Mesenteric fat pad (tissue), 1 donor: ENCODE measurements around the gene HEXD. TPM values are rescaled to one million over a fixed set of nuclear protein-coding genes. Genes with fewer than 3 reads are reported as not detected.
"Not testable (repeated sequence)": the region's sequence is repeated elsewhere in the genome, so short reads cannot be mapped to it uniquely, and the experiment has no call there.

Source experiments
- DNase-seq: peaks from one replicate; pipeline ENCODE4 v3.0.0-alpha.2; 2020; ENCODE audit warnings: low spot score
- long read RNA-seq: library from polyadenylated mRNA; unstranded; transcript quantifications from one replicate; pipeline ENCODE4 v2.0.0, GENCODE V29; 2020
- total RNA-seq: library from RNA; stranded (reverse); fragmentation: NEBNext Ultra II Directional; extraction: Animal tissue kit (Norgen Biotek cat#: 25700); gene quantifications from one replicate; pipeline ENCODE4 v1.2.1, GENCODE V29; 2021
- donor health status: DM: yes; HTN: yes; CAD: no.

Gene HEXD
- total RNA-seq: 24.1 TPM
- long read RNA-seq, partial matches to known transcripts: 60 of 81 reads
- long read RNA-seq, other reads (novel, unspliced or antisense): 18 of 81 reads

DNA sequence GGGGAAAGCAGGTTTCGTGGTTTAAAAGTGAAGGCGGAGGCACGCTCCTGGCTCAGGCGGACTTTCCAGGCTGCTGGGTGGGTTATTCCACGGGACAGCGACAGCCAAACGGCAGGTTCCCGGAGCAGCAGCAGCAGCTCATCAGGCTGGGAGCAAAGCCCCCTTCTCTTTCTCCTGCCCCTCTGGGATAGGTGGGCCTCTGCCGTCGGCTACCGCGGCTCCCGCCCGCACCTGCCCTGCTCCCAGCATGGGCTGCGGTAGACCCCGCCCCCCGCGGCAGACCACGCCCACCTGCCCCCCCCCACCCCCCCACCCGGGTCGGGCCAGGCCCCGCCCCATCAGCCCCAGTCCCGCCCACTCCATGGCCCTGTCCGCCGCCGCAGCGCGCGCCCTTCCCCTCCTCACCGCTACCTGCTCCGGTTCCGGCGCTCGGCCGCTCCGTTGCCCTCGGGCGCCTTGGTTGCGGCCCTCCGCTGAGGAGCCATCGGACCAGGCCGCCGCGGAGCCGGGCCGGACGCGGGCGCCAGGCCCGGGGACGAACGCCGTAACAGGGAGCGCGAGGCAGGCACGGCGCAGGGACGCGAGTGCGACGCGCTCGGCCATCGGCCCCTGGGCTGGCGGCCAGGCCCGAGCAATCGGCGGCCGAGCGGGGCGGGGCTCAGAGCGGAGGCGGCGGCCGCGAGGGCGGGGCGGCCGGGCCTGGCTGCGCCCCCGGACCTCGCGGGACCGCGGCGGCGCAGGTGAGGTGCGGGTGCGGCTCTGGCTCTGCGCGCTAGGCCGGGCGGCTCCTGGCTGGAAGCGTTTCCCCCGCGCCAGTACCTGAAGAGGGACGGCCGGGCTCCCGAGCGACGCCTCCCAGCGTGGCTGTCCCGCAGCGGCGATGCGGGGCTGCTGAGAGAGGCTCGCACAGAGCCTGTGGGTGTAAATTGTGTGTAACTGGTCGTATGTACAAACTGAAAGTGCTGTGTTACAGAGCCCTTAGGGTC lies at the start of gene HEXD, which contains the start of gene OGFOD3:
TSS of gene HEXD (plus strand) at position 347 of the 986 bp plus-strand sequence. CDS start 1,453 bp downstream, outside the sequence.
TSS of gene OGFOD3 (minus strand) at position 586 of the 986 bp plus-strand sequence. CDS start at position 485, 101 bp downstream.
- peak; percentile 95 for DNase-seq

DNA sequence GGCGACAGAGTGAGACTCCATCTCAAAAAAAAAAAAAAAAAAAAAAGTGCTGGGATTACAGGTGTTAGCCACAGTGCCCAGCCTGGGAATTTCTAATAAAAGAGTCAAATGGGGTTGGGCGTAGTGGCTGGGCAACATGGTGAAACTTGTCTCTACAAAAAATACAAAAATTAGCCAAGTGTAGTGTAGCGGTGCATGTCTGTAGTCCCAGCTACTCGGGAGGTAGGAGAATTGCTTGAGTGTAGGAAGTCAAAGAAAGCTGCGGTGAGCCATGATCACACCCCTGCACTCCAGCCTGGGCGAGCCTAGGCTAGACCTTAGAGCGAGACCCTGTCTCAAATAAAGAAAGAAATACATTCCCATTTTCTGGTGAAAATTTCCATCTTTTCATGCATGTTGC lies 48.9 kb upstream of the HEXD start:
- no peak for DNase-seq

DNA sequence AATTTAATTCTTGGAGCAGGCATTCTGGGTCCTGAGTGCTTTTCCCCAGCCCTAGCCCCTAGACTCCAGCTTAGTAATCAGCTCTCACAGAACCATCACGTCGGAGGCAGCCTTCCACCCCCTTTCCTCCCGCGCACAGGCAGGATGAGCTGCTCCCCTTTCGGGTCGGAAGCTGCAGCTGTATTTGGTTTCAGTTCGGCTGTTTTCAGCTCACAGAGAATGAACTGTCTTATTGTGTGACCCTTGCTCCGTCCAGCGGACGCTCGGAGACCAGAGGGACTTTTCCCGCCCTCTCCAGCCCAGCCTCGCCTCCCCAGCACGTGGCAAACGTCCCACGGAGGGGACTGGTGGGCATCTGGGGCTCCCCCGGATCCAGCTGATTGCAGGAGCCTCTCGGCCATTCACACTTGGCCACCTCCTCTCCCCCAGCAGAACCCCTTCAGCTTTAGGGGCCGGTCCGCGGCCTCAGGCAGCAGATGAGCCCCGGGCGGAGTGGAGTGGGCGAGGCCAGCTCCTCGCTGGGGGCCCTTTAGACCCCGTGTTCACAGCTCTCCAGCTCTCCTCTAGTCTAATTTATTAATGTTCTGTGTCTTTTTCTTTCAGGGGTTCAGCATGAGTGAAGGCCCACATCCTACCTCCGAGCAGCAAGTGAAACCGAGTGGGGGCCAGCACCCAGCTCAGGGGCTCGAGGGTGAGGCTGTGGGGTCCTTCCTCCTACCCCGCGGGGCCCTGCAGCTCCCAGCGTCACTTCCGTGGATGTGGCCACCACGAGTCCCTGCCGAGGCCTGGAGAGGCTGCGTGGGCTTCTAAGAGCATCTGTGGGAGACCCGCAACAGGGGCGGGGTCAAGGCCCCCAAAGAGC lies 47.4 kb upstream of the HEXD start:
- DNase-seq: no peak

DNA sequence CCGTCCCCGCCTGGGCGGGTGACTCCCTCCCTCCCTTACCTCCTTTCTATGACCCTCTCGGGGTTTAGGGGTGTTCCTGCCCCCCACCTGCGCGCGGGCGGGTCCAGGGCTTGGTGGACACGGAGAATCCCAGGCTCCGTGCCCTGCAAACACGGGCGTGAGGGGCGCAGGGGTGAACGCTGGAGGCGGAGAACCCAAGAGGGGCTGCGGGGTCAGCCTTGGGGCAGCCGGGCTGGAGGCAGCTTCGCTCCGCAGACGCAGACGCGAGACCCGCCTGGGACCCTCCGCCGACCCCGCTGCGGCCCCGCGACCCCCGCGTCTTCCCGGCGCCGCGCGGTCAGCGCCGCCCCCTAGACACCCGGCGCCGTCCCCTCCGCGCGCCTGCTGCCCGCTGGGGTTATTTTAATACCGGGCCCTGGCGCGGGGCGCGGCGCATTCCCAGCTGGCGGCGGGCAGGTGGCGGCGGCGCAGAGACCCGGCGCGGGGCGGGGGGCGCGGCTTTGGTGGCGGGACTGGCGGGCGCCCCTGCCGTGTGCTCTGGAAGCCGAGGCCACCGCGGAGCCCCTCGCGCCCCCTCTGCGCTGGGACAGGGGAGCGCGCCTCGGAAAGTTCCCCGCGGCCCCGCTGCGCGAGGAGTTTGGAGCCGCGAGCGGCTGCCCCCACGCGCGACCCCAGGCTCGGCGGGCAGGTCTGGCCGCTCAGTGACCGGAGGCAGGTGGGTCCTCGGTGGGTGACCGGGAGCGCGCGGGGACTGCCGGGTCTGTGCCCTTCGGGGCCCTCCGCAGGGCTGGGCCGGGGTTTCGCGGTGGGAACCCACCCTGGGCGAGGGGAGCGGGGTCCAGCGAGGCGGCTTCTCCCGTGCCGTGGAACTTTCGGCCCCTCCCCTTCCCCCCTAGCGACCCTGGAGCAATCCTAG lies 46.6 kb upstream of the HEXD start, which contains the start of gene UTS2R:
TSS of gene UTS2R (plus strand) at position 433 of the 916 bp plus-strand sequence. CDS start 2,560 bp downstream, outside the sequence.
- no peak for DNase-seq

DNA sequence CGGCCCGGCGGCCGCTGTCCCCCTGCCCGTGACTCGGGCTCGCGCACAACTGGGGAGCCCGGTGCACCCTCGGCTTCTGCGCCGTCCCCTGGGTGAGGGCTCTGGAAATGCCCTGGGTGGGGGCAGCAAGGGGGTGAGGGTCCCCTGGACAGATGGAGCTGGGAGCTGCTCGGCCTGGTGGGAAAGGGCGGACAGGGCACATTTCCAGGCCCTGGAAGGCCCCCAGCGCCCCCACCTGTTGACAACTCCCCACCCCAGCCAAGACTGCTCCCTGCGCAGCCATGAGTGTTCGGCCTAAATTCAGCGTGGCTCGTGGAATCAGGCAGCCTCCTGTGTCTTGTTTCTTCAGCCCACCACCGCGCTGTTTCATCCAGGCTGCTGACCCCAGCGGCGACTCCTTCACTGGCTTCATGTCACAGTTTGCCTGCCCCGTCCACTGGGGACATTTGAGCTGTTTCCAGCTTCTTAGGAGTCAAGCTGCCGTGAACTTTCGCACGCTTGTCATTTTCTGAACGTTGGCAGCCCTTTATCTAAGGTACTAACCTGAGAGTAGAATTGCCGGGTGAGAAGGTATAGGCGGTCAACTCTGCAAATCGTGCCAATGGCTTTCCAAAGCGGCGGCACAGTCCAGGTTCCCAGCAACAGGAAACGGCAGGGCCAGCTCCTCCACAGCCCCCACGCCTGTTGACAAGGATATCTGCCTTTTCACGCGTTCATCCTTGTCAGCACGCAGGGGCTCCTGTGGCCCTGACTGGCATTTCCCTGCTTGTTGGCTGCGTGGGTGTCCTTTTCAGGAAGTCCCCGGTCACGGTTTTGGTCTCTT lies 45.7 kb upstream of the HEXD start:
- no peak for DNase-seq

DNA sequence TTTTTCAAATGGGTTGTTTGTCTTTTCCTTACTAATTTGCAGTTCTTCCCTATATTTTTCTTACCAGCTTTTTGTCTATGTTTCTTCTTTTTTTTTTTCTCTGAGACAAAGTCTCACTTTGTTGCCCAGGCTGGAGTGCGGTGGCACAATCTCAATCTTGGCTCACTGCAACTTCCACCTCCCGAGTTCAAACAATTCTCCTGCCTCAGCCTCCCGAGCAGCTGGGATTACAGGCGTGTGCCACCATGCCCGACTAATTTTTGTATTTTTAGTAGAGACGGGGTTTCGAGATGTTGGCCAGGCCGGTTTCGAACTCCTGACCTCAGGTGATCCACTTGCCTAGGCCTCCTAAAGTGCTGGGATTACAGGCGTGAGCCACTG lies 45.1 kb upstream of the HEXD start:
- DNase-seq: not testable (repeated sequence)

DNA sequence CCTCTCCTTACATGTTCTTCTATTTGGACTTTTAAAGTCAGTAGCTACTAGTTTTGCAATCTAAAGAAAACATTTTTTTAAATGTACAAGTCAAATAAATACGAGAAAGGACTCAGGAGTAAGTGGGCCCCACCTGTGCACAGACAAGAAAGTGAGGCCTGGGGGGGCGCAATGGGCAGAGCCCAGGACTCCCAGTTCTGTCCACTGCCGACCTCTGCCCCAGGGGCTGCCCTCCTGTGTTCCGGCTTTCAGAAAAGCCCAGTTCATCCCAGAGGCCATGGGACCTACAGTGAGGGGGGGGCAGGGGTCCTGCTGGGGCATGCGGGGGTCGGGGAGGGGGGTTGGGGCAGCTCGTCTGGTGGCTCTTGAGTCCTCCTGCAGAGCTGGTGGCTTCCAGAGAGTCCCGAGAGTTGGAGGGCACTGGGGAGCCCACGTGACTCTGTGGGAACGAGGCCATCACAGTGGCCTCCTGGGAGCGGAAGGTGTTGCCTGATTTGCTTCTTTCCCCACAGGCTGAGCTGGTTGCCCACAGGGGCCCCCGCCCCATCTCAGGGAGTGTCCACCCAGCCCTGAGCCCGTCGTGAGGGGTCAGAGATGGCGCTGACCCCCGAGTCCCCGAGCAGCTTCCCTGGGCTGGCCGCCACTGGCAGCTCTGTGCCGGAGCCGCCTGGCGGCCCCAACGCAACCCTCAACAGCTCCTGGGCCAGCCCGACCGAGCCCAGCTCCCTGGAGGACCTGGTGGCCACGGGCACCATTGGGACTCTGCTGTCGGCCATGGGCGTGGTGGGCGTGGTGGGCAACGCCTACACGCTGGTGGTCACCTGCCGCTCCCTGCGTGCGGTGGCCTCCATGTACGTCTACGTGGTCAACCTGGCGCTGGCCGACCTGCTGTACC lies 44.2 kb upstream of the HEXD start:
- no peak for DNase-seq

DNA sequence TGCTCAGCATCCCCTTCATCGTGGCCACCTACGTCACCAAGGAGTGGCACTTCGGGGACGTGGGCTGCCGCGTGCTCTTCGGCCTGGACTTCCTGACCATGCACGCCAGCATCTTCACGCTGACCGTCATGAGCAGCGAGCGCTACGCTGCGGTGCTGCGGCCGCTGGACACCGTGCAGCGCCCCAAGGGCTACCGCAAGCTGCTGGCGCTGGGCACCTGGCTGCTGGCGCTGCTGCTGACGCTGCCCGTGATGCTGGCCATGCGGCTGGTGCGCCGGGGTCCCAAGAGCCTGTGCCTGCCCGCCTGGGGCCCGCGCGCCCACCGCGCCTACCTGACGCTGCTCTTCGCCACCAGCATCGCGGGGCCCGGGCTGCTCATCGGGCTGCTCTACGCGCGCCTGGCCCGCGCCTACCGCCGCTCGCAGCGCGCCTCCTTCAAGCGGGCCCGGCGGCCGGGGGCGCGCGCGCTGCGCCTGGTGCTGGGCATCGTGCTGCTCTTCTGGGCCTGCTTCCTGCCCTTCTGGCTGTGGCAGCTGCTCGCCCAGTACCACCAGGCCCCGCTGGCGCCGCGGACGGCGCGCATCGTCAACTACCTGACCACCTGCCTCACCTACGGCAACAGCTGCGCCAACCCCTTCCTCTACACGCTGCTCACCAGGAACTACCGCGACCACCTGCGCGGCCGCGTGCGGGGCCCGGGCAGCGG lies 43.4 kb upstream of the HEXD start:
- no peak for DNase-seq

DNA sequence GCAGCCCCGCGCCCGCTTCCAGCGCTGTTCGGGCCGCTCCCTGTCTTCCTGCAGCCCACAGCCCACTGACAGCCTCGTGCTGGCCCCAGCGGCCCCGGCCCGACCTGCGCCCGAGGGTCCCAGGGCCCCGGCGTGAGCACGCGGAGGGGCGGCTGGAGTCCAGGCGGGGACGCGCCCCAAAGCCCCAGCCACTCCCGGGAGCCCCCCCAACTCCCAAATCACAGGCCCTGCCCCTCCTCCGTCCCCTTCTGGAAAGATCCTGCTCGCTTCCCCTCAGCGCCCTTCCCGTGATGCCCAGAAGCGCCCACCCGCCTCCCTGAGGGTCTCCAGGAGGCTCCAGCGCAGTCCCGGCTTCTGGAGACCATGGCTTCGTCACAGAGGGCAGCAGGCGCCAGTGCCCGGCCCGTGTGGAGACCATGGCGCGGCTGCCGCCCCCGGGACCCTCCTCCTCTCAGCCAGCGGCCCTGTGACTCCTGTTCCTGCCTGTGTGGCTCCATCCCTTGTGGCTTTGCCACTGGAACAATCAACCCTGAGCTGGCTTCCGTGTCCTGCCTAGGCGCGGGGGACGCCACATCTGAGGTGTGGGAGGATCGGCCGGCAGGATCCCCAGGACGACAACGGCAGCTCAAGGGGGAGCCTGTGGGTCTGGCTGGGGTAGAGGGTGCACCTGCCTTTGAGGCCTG lies 42.6 kb upstream of the HEXD start:
- no peak for DNase-seq

DNA sequence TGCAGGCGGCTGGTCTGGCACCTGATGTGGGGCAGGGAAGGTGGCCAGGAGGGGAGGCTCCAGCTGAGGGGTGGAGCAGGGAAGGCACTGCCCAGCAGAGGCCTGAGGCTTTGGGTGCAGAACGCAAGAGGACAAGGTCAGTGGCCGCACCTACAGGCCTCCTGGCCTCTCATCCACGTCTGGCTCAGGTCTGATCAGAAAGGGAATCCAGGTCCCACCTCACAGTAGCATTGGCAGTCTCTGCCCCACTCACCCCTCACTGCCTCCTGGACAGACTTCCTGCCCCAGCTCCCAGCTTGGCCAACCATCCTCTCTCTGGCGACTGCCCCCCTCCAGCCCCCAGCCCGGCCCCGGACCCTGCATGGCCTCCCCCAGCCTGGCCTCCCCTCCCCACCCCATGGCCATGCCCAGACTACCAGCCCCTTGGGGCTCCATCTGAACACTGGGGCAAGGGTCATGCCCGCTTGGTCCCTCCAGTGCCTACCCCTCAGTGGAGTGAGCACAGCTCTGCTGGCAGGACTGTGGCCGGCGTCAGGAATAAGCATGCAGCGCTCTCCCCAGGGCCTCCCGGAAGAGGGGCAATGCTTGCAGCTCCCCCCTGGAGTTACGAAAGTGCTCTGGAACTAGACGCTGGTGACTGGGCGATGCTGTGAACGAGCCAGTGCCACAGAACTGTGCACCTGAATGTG lies 42.0 kb upstream of the HEXD start:
- DNase-seq: no peak

DNA sequence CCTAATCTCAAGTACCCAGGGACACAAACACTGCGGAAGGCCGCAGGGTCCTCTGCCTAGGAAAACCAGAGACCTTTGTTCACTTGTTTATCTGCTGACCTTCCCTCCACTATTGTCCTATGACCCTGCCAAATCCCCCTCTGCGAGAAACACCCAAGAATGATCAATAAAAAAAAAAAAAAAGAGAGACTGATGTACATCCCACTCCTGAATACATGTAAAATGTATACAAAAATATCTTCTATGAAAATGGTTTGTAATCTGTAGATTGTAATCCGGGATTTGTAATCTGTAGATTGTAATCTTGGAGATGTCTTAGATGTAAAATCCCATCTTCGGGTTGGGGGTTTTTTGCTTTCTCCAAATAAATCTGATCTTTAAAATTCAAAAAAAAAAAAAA lies 40.9 kb upstream of the HEXD start:
- not testable (repeated sequence) for DNase-seq

DNA sequence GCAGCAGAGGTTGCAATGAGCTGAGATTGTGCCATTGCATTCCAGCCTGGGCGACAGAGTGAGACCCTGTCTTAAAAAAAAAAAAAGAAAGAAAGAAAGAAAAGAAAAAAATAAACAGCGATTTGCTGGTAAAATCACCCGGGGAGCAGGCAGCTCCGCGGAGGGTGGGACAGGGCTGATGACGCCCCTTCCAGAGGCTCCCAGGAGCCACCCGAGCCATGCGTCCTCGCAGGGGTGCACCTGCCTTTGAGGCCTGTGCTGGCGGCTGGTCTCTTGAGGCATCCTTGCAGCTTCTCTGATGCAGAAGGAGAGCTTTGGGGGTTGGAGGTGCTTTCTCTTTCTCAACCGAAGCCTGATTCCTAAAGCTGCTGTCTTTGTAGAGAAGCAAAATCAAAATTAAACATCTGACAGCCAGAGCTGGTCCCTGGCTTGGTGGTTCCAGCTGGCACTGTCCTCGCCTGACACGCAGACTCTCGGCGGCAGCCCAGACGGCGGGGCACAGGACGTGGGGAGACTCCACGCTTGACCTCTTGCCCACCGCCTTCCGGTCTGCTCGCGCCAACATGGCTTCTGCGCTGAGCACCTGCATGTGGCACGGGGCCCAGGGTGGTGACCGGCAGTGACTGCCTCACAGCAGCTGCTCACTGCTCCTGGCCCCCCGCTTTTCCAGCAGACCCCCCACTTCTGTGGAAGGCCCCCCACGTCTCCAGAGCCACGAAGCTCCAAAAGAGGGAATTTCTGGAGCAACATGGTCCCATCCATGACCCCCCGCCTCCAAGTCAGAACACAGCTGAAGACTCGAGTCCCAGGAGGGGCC lies 40.0 kb upstream of the HEXD start:
- no peak for DNase-seq

DNA sequence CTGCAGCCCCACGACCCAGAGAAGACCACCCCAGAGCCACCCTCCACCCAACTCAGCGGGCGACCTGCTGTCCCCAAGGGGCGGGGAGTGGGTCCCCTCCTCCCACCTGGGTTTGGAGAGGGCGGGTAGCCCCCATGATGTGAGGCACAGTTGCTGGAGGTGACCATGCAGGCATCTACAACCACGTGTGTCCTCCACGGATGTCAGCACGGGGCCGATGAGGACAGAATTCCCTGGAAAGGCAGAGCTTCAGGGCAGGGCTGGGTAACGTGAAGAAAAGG lies 39.5 kb upstream of the HEXD start:
- no peak for DNase-seq

DNA sequence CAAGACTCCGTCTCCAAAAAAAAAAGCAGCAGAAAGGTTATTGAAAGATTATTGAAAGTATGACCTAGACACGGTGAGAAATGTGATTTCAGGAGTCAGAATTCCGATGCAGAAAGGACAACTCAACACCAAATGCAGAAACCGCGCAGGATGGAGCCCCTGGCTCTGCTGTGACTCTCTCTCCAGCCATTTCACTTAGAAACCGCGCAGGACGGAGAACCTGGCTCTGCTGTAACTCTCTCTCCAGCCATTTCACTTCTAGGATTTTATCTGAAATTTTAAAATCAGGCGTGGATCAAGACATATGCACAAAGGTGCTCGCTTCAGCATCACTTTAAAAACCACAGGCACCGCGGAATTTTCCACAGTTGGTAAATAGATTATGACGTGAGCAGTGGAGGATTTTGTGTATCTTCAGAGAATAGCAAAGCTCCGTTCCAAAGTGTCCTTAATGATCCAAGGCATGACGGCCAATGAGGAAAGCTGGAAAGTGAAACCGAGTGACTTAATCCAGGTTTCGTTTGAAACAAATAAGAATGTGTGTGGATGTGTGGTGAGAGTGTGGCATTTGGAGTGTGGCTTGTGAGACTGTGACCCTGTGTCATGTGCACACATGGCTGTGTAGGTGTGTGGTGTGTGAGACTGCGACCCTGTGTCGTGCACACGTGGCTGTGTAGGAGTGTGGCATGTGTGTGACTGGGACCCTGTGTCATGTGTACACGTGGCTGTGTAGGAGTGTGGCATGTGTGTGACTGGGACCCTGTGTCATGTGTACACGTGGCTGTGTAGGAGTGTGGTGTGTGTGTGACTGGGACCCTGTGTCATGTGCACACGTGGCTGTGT lies 37.1 kb upstream of the HEXD start:
- no peak for DNase-seq

DNA sequence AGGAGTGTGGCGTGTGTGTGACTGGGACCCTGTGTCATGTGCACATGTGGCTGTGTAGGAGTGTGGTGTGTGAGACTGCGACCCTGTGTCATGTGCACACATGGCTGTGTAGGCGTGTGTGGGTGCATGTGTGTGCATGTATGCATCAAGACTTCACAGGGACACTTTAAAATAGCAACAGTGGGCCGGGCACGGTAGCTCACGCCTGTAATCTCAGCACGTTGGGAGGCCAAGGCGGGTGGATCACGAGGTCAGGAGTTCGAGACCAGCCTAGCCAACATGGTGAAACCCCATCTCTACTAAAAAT lies 36.5 kb upstream of the HEXD start:
- not testable (repeated sequence) for DNase-seq
